RWPE1 (cell line): ENCODE data around the gene PIK3R4.

Experiments
- CTCF ChIA-PET: fragments of 350-600 bp; sonication (Branson Sonifier 250); formaldehyde crosslinking; extraction: SDS; loops from one replicate; lab custom pipeline; 2021; lab: Yijun Ruan, JAX
- POLR2A ChIA-PET: fragments of 400-600 bp; formaldehyde crosslinking; extraction: SDS; loops from one replicate; lab custom pipeline; 2020; ENCODE audit warnings: antibody characterized with exemption; ENCODE audit not compliant: low non-redundant PET; lab: Yijun Ruan, JAX
- DNase-seq: peaks from one replicate; pipeline ENCODE4 v3.0.0; 2012; ENCODE audit warnings: low spot score
- H3K27ac ChIP-seq: fragments of 450-650 bp; 2 replicates; pipeline ENCODE4 v1.5.1; 2017
- CTCF ChIP-seq: fragments of 450-650 bp; conservative IDR thresholded peaks from 2 replicates; pipeline ENCODE4 v1.5.1; 2017; ENCODE audit warnings: low read depth, mild to moderate bottlenecking

The PIK3R4 gene

GRCh38 chr3:130677343-130677742, 69.3 kb downstream of the PIK3R4 start:
- POLR2A ChIA-PET = no interaction called here
- no peak for DNase-seq
- CTCF ChIA-PET = interaction anchor here (0.9 kb wide), 1 partner anchor 401 kb away, joined by 5 read pairs; no protein-coding TSS in a partner anchor
- no peak for TF ChIP-seq CTCF
- no peak overlapping the region for H3K27ac ChIP-seq

GRCh38 chr3:130671545-130672312, 74.9 kb downstream of the PIK3R4 start:
- H3K27ac ChIP-seq = no peak overlapping the region
- POLR2A ChIA-PET = no interaction called here
- CTCF ChIA-PET = no interaction called here
- no peak for TF ChIP-seq CTCF
- DNase-seq = peak; percentile 26

- CTCF ChIA-PET = interaction anchor here (0.6 kb wide), 1 partner anchor 19 kb away, joined by 4 read pairs; no protein-coding TSS in a partner anchor
- TF ChIP-seq CTCF = no peak
- POLR2A ChIA-PET = no interaction called here
- H3K27ac ChIP-seq = no peak overlapping the region
- DNase-seq = no peak
Measured at GRCh38 chr3:130669740-130670139, 76.9 kb downstream of the PIK3R4 start.

GRCh38 chr3:130663092-130663491, 83.5 kb downstream of the PIK3R4 start:
- CTCF ChIA-PET = interaction anchor here (0.6 kb wide), 1 partner anchor 1010 kb away, joined by 6 read pairs; no protein-coding TSS in a partner anchor
- POLR2A ChIA-PET = no interaction called here
- TF ChIP-seq CTCF = no peak
- no peak for DNase-seq
- H3K27ac ChIP-seq = no peak overlapping the region

GRCh38 chr3:130662501-130662996, 84.1 kb downstream of the PIK3R4 start:
- TF ChIP-seq CTCF = no peak
- ChIA-PET CTCF (no interaction called here), POLR2A (no interaction called here)
- DNase-seq = no peak
- H3K27ac ChIP-seq = no peak overlapping the region

GRCh38 chr3:130661140-130661891, 85.3 kb downstream of the PIK3R4 start:
- CTCF ChIA-PET = interaction anchor here (0.5 kb wide), 1 partner anchor 1411 kb away, joined by 3 read pairs; no protein-coding TSS in a partner anchor
- no peak for TF ChIP-seq CTCF
- no peak for DNase-seq
- POLR2A ChIA-PET = no interaction called here
- H3K27ac ChIP-seq = no peak overlapping the region
